Stomach (tissue), 9 donors: ENCODE results near the gene RNF220. TPM values are rescaled to one million over a fixed set of nuclear protein-coding genes. Genes with fewer than 3 reads are reported as not detected.
A peak's percentile ranks its signal among the peaks of the same experiment; 100 is the strongest.

Source experiments
- DNase-seq, 2 donors: peaks; one replicate each; pipeline versions ENCODE4 v3.0.0 to v3.0.0-alpha.2; 2013 to 2019
- H3K27ac ChIP-seq, 5 donors: fragments of 200-600 bp in 4 of 5; sonication (generic) in 4 of 5; one replicate each; pipeline ENCODE4 v1.5.1; 2013 to 2019; ENCODE audit warnings: mild to moderate bottlenecking in 1 of 5, moderate library complexity in 1 of 5
- H3K27me3 ChIP-seq, 3 donors: fragments of 200-600 bp; sonication (generic); one replicate each; pipeline ENCODE4 v1.5.1; 2017 to 2019; ENCODE audit warnings: mixed run types in 1 of 3
- H3K36me3 ChIP-seq, 4 donors: fragments of 200-600 bp; sonication (generic); 1 replicate in 3 of 4; 2 replicates in 1 of 4; pipeline ENCODE4 v1.5.1; 2016 to 2019
- H3K4me1 ChIP-seq, 4 donors: fragments of 200-600 bp; sonication (generic); one replicate each; pipeline ENCODE4 v1.5.1; 2016 to 2019
- H3K4me3 ChIP-seq, 4 donors: fragments of 200-600 bp; sonication (generic) in 3 of 4; one replicate each; pipeline ENCODE4 v1.5.1; 2016 to 2019; ENCODE audit warnings: mild to moderate bottlenecking in 1 of 4
- H3K9me3 ChIP-seq, 4 donors: fragments of 200-600 bp; sonication (generic); one replicate each; pipeline ENCODE4 v1.5.1; 2016 to 2019
- EP300 ChIP-seq: sonication (generic); formaldehyde crosslinking; IDR thresholded peaks from one replicate; pipeline ENCODE4 v1.6.1; 2017; ENCODE audit warnings: antibody characterized with exemption
- POLR2A ChIP-seq, 4 donors: fragments of 450-650 bp; IDR thresholded peaks; one replicate each; pipeline ENCODE4 v1.6.1; 2016; ENCODE audit warnings: antibody characterized with exemption in 4 of 4, control low read depth in 2 of 4, mild to moderate bottlenecking in 1 of 4, moderate library complexity in 1 of 4
- POLR2AphosphoS5 ChIP-seq, 3 donors: sonication (generic); formaldehyde crosslinking; IDR thresholded peaks; one replicate each; pipeline ENCODE4 v1.6.1; 2016; ENCODE audit warnings: antibody characterized with exemption in 3 of 3
- WGBS, 5 donors: extraction: QIAGEN DNeasy Blood & Tissue Kit in 3 of 5; methylation state at CpG; one replicate each; pipeline versions ENCODE4 v1.1.5 to v1.1.7; 2013 to 2018; 5-methylcytosine and 5-hydroxymethylcytosine counted together
- intact Hi-C: fragments of 100-400 bp; cut with DNase I; formaldehyde crosslinking; loops from one replicate; pipeline ENCODE4 v1.15.1; 2023; ENCODE audit warnings: low total_unique reads
- polyA plus RNA-seq, 3 donors: library from polyadenylated mRNA; stranded (reverse); fragments of 200-250 nt; gene quantifications; one replicate each; pipeline ENCODE4 v1.2.3, GENCODE V29; 2013
- total RNA-seq, 5 donors: library from RNA; depleted of rRNA; stranded (reverse); fragments of >200 nt; gene quantifications; one replicate each; pipeline versions ENCODE4 v1.1.0 to v1.2.3, GENCODE V29; 2014 to 2016
- TF ChIP-seq, protein P1 (sequence below), 7 experiments: fragments of 450-650 bp in 4 of 7; fragments of 200-600 bp in 3 of 7; sonication (generic) in 3 of 7; IDR thresholded peaks; one replicate each; pipeline ENCODE4 v1.5.1; 2016 to 2019; ENCODE audit warnings: antibody characterized with exemption in 7 of 7, control low read depth in 2 of 7, mild to moderate bottlenecking in 1 of 7
- donor health status: healthy with polysubstance abuse.
- donor health status: Bipolar disorder and iron deficiency.
- donor health status: healthy.

The RNF220 gene
- total and polyA plus RNA-seq, 8 donors = 21.0 to 207 (median 47.2) TPM

DNA sequence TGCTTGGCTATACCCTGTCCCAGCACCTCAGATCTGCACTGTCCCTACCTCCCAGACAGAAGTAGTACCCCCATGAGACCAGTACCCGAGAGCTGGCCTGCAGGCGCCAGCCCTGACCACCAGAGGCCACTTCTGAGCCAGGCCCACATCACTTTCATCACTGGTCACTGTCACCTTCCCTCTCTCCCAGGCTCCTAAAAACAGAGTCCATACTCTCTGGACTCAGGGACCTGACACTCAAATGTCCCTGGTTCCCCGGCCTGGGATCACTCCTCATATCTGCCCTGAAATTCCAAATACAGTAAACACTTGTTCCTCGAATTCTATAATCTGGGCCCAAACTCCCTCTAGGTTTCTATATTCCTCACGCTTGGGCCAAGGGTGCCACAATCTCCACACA, 250.6 kb downstream of the RNF220 start:
- WGBS, 5 donors = 58 to 73% (median 65%) methylated on average over 5 of the region's 5 CpGs
- H3K27ac ChIP-seq = no peak overlapping the region
- DNase-seq = no peak
- TF ChIP-seq, protein P1, sequence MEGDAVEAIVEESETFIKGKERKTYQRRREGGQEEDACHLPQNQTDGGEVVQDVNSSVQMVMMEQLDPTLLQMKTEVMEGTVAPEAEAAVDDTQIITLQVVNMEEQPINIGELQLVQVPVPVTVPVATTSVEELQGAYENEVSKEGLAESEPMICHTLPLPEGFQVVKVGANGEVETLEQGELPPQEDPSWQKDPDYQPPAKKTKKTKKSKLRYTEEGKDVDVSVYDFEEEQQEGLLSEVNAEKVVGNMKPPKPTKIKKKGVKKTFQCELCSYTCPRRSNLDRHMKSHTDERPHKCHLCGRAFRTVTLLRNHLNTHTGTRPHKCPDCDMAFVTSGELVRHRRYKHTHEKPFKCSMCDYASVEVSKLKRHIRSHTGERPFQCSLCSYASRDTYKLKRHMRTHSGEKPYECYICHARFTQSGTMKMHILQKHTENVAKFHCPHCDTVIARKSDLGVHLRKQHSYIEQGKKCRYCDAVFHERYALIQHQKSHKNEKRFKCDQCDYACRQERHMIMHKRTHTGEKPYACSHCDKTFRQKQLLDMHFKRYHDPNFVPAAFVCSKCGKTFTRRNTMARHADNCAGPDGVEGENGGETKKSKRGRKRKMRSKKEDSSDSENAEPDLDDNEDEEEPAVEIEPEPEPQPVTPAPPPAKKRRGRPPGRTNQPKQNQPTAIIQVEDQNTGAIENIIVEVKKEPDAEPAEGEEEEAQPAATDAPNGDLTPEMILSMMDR (IDR thresholded peaks at IDR 0.05) = peak in 5 of 7 experiments; percentile 17 to 56 (median 53)
- no peak for TF ChIP-seq POLR2AphosphoS5 (IDR thresholded peaks at IDR 0.05)
- intact Hi-C loops = no loop called here
- no peak overlapping the region for H3K4me3 ChIP-seq
- peaks cover 10 to 71% (median 52%) of the 10 kb centered on the region in 4 donors for H3K36me3 ChIP-seq
- no peaks in the 10 kb centered on the region for H3K27me3 ChIP-seq
- peaks cover 4 to 14% (median 10%) of the 10 kb centered on the region in 4 donors for H3K4me1 ChIP-seq
- H3K9me3 ChIP-seq = no peaks in the 10 kb centered on the region

DNA sequence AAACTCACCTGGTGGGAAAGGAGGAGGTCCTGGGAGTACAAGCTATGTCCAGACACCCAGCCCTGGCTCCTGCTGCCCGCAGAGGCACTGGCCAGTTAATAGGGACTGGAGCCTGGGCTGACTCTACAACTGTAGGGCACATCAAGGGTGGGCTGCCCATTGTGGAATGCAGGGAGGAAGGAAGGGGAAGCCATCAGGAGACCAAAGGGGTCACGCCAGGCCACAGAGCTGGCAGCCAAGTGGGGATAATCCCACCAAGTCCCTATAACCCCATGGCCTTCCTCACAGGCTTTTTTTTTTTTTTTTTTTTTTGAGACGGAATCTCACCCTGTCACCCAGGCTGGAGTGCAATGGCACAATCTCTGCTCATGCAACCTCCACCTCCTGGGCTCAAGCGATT, 254.5 kb downstream of the RNF220 start:
- no peaks in the 10 kb centered on the region for H3K27me3 ChIP-seq
- intact Hi-C loops = no loop called here
- no peak overlapping the region for H3K4me3 ChIP-seq
- 85 to 98% (median 91%) methylated on average over 3 to 4 of the region's 4 CpGs for WGBS, 5 donors
- no peaks in the 10 kb centered on the region for H3K9me3 ChIP-seq
- TF ChIP-seq, protein P1 (IDR thresholded peaks at IDR 0.05) = no peak
- no peak for TF ChIP-seq EP300
- TF ChIP-seq POLR2AphosphoS5 (IDR thresholded peaks at IDR 0.05) = no peak
- peaks cover 0 to 38% (median 23%) of the 10 kb centered on the region in 4 donors for H3K36me3 ChIP-seq
- peak overlapping the region in 2 of 5 donors; percentile 20 to 35 for H3K27ac ChIP-seq
- DNase-seq = no peak
- peaks cover 4 to 28% (median 11%) of the 10 kb centered on the region in 4 donors for H3K4me1 ChIP-seq

DNA sequence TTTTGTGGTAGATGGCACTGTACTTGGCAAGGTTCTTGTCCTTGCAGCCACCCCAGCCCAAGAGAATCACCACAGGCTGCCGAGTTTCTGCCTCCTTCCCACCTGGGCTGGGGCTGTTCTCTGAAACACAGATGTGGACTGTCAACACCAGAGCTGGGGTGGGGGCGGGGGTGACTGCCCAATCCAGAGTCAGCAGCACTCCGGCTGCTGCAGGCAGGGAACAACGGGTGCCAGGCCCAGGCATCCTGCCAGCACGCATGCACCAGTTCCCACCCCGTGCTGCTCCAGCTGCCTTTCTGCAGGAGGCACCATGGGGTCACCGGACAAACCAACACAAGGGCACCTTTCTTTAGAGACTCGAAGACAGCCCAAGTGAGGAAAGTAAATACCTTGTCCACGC, 255.1 kb downstream of the RNF220 start:
- peak; percentile 89 to 91 for DNase-seq
- peak overlapping the region in 4 of 5 donors; percentile 20 to 55 (median 39) for H3K27ac ChIP-seq
- H3K36me3 ChIP-seq = peaks cover 0 to 32% (median 17%) of the 10 kb centered on the region in 4 donors
- peaks cover 4 to 28% (median 11%) of the 10 kb centered on the region in 4 donors for H3K4me1 ChIP-seq
- H3K4me3 ChIP-seq = no peak overlapping the region
- intact Hi-C loops = no loop called here
- TF ChIP-seq POLR2A (IDR thresholded peaks at IDR 0.05) = no peak
- TF ChIP-seq POLR2AphosphoS5 (IDR thresholded peaks at IDR 0.05) = no peak
- no peak for TF ChIP-seq EP300
- TF ChIP-seq, protein P1 (IDR thresholded peaks at IDR 0.05) = no peak
- no peaks in the 10 kb centered on the region for H3K27me3 ChIP-seq
- WGBS, 5 donors = 29 to 68% (median 33%) methylated on average over 2 to 9 of the region's 9 CpGs
- no peaks in the 10 kb centered on the region for H3K9me3 ChIP-seq

DNA sequence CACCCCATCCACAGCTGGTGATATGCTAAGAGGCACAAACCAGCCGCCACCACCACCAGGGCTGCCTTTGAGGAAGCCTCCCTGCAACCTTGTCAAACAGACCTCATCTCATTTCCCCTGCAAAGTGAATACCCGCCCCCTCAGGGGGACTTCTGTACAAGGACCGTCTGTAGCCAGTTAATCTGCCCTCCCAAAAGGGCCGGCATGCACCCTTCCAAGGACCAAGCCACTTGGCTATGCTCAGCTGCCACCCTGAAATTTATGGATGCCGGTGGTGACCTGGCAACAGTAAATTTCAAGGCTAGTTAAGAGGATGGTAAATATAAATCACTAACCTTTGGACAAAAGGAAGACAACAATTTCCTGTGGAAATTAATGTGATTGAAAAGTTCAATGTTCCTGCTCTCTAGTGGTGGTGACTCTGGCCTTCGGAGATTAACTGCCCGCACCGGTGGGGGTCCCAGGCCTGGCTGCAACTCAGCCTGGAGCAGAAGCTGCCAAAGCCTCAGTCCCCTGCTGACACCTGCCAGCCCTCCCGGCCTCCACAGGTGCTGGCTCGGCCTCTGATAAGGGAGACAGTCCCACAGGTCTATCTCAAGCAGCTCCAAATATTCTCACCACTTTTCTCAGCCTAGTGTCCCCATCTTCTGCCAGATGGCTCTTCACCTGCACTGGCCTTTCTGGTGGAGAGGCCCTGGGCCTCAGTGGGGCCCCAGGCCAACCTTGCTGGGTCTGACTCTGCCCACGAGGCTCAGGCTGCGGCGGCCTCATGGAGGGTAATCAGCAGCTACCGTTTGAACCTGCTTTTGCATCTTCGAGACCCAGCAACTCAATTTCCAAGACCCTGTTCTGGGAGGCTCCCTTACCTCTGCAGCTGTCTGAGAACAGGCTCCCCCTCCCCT, 257.0 kb downstream of the RNF220 start:
- 69 to 83% (median 73%) methylated on average over 11 to 15 of the region's 15 CpGs for WGBS, 5 donors

DNA sequence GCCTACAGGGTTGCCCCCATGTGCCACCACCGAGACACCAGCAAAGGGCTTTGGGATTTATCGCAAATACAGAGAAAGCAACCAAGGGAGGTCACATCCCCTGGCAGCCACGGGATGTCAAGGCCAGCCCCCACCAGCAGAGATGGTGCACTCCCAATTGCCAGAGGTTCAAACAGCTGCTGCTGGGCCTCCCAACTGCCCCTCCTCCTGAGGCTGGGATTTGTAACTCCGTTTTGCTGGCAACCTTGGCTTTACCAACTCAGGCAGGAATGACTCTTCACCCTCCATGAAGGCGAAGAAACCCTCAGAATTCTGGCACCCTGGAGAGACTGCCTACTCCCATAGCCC, 257.6 kb downstream of the RNF220 start:
- H3K27me3 ChIP-seq = no peaks in the 10 kb centered on the region
- H3K36me3 ChIP-seq = peaks cover 0 to 8% (median 4%) of the 10 kb centered on the region in 4 donors
- peaks cover 4 to 28% (median 11%) of the 10 kb centered on the region in 4 donors for H3K4me1 ChIP-seq
- TF ChIP-seq POLR2A (IDR thresholded peaks at IDR 0.05) = no peak
- TF ChIP-seq POLR2AphosphoS5 (IDR thresholded peaks at IDR 0.05) = no peak
- TF ChIP-seq EP300 = no peak
- TF ChIP-seq, protein P1 (IDR thresholded peaks at IDR 0.05) = no peak
- no peak overlapping the region for H3K27ac ChIP-seq
- intact Hi-C loops = no loop called here
- no peak overlapping the region for H3K4me3 ChIP-seq
- H3K9me3 ChIP-seq = no peaks in the 10 kb centered on the region
- no peak for DNase-seq
- 76 to 89% (median 85%) methylated on average over 4 to 5 of the region's 5 CpGs for WGBS, 5 donors

More for the DNA sequence above, 257.0 kb downstream of the RNF220 start:
- no peaks in the 10 kb centered on the region for H3K9me3 ChIP-seq
- DNase-seq = no peak
- peaks cover 0 to 15% (median 10%) of the 10 kb centered on the region in 4 donors for H3K36me3 ChIP-seq
- no peak overlapping the region for H3K27ac ChIP-seq
- intact Hi-C loops = no loop called here
- TF ChIP-seq EP300 = no peak
- H3K27me3 ChIP-seq = no peaks in the 10 kb centered on the region
- H3K4me3 ChIP-seq = no peak overlapping the region
- peaks cover 4 to 28% (median 11%) of the 10 kb centered on the region in 4 donors for H3K4me1 ChIP-seq
